SK-N-SH treated with all-trans-retinoic acid at 6 μM for 48 hours (cell line): Measurements from ENCODE around the gene CPNE5.

Experiments used
- ATAC-seq: fragments of 200-7000 bp; cut with Tn5 transposase; 3 replicates; pipeline ENCODE4 v1.9.1; 2020; ENCODE audit warnings: mild to moderate bottlenecking, moderate library complexity
- ARNTL ChIP-seq: fragments of 450-650 bp; formaldehyde crosslinking; IDR thresholded peaks from 2 replicates; pipeline ENCODE4 v1.5.0; 2020; ENCODE audit warnings: low read depth, mild to moderate bottlenecking, moderate library complexity, borderline replicate concordance
- BACH2 ChIP-seq: fragments of 250-450 bp; sonication (Bioruptor Pico); IDR thresholded peaks from 2 replicates; pipeline ENCODE4 v1.9.0; 2021; ENCODE audit warnings: mild to moderate bottlenecking, borderline replicate concordance
- CREB5 ChIP-seq: fragments of 250-450 bp; sonication (Bioruptor Pico); IDR thresholded peaks from 2 replicates; pipeline ENCODE4 v1.5.1; 2020; ENCODE audit warnings: low read depth, mild to moderate bottlenecking, moderate library complexity
- CSDC2 ChIP-seq: fragments of 250-450 bp; sonication (Bioruptor Pico); IDR thresholded peaks from 2 replicates; pipeline ENCODE4 v1.5.0; 2020; ENCODE audit warnings: mild to moderate bottlenecking, moderate library complexity
- CSRNP3 ChIP-seq: fragments of 250-450 bp; sonication (Bioruptor Pico); IDR thresholded peaks from 2 replicates; pipeline ENCODE4 v1.5.1; 2021; ENCODE audit warnings: mild to moderate bottlenecking, moderate library complexity
- ESRRG ChIP-seq: fragments of 250-450 bp; sonication (Bioruptor Pico); IDR thresholded peaks from 2 replicates; pipeline ENCODE4 v1.6.1; 2021; ENCODE audit warnings: mild to moderate bottlenecking
- GLIS3 ChIP-seq: fragments of 250-450 bp; sonication (Bioruptor Pico); IDR thresholded peaks from 2 replicates; pipeline ENCODE4 v1.5.0; 2020; ENCODE audit warnings: mild to moderate bottlenecking, moderate library complexity
- OSR1 ChIP-seq: fragments of 250-450 bp; sonication (Bioruptor Pico); IDR thresholded peaks from 2 replicates; pipeline ENCODE4 v1.8.0; 2022; ENCODE audit warnings: moderate library complexity, mild to moderate bottlenecking, inconsistent platforms
- PATZ1 ChIP-seq: fragments of 250-450 bp; sonication (Bioruptor Pico); IDR thresholded peaks from 2 replicates; pipeline ENCODE4 v1.8.0; 2020; ENCODE audit warnings: mild to moderate bottlenecking, moderate library complexity, borderline replicate concordance
- POU6F1 ChIP-seq: fragments of 250-450 bp; sonication (Bioruptor Pico); IDR thresholded peaks from 2 replicates; pipeline ENCODE4 v1.8.0; 2021; ENCODE audit warnings: low read depth, mild to moderate bottlenecking, moderate library complexity, borderline replicate concordance
- PPARA ChIP-seq: fragments of 250-450 bp; sonication (Bioruptor Pico); IDR thresholded peaks from 2 replicates; pipeline ENCODE4 v1.5.0; 2020; ENCODE audit warnings: mild to moderate bottlenecking, borderline replicate concordance
- RARB ChIP-seq: fragments of 250-450 bp; sonication (Bioruptor Pico); IDR thresholded peaks from 2 replicates; pipeline ENCODE4 v1.8.0; 2021; ENCODE audit warnings: mild to moderate bottlenecking, moderate library complexity
- SNAI2 ChIP-seq: fragments of 250-450 bp; sonication (Bioruptor Pico); IDR thresholded peaks from 2 replicates; pipeline ENCODE4 v1.5.0; 2020; ENCODE audit warnings: mild to moderate bottlenecking, moderate library complexity
- TCF4 ChIP-seq: fragments of 250-450 bp; sonication (Bioruptor Pico); IDR thresholded peaks from 2 replicates; pipeline ENCODE4 v1.8.0; 2021; ENCODE audit warnings: mild to moderate bottlenecking, moderate library complexity, borderline replicate concordance
- TOX ChIP-seq: fragments of 250-450 bp; sonication (Bioruptor Pico); IDR thresholded peaks from 2 replicates; pipeline ENCODE4 v1.8.0; 2021; ENCODE audit warnings: mild to moderate bottlenecking, moderate library complexity, borderline replicate concordance
- TSHZ2 ChIP-seq: fragments of 250-450 bp; sonication (Bioruptor Pico); IDR thresholded peaks from 2 replicates; pipeline ENCODE4 v1.5.0; 2020; ENCODE audit warnings: mild to moderate bottlenecking, moderate library complexity
- ZC3H10 ChIP-seq: fragments of 250-450 bp; sonication (Bioruptor Pico); IDR thresholded peaks from 2 replicates; pipeline ENCODE4 v1.5.1; 2021; ENCODE audit warnings: mild to moderate bottlenecking, moderate library complexity
- ZFP3 ChIP-seq: fragments of 250-450 bp; sonication (Bioruptor Pico); IDR thresholded peaks from 2 replicates; pipeline ENCODE4 v1.5.0; 2020; ENCODE audit warnings: mild to moderate bottlenecking, moderate library complexity
- ZFP30 ChIP-seq: fragments of 450-650 bp; formaldehyde crosslinking; IDR thresholded peaks from 2 replicates; pipeline ENCODE4 v1.5.0; 2022; ENCODE audit warnings: mild to moderate bottlenecking, moderate library complexity
- ZNF565 ChIP-seq: fragments of 450-650 bp; formaldehyde crosslinking; conservative IDR thresholded peaks from 2 replicates; pipeline ENCODE4 v1.5.0; 2020; ENCODE audit warnings: low read depth, mild to moderate bottlenecking, moderate library complexity
- ZNF70 ChIP-seq: fragments of 450-650 bp; formaldehyde crosslinking; IDR thresholded peaks from 2 replicates; pipeline ENCODE4 v1.5.0; 2020; ENCODE audit warnings: mild to moderate bottlenecking, moderate library complexity
- ZNF8 ChIP-seq: fragments of 450-650 bp; formaldehyde crosslinking; IDR thresholded peaks from 2 replicates; pipeline ENCODE4 v1.5.0; 2020; ENCODE audit warnings: mild to moderate bottlenecking, moderate library complexity

The CPNE5 gene

GRCh38 chr6:36762123-36762522, 77.1 kb downstream of the CPNE5 start:
- TF ChIP-seq TOX (no peak), ARNTL (no peak), CREB5 (no peak), ZFP30 (CRISPR knock-in tag) (no peak), GLIS3 (CRISPR knock-in tag) (no peak), PPARA (CRISPR knock-in tag) (no peak), RARB (CRISPR knock-in tag) (no peak), ZNF8 (CRISPR knock-in tag) (no peak), CSDC2 (no peak), OSR1 (CRISPR knock-in tag) (no peak), CSRNP3 (CRISPR knock-in tag) (no peak), POU6F1 (CRISPR knock-in tag) (no peak), ZC3H10 (CRISPR knock-in tag) (no peak), ZFP3 (no peak), ZNF70 (no peak), ESRRG (no peak)
- TF ChIP-seq, all 23 proteins: peak for 0
- ATAC-seq = no peak

GRCh38 chr6:36760685-36761435, 78.4 kb downstream of the CPNE5 start:
- no peak for ATAC-seq
- TF ChIP-seq CSRNP3 (CRISPR knock-in tag) (no peak), TOX (no peak), OSR1 (CRISPR knock-in tag) (no peak), ZNF70 (no peak), ZFP30 (CRISPR knock-in tag) (no peak), ZNF8 (CRISPR knock-in tag) (no peak), ZC3H10 (CRISPR knock-in tag) (no peak), RARB (CRISPR knock-in tag) (no peak), GLIS3 (CRISPR knock-in tag) (no peak), BACH2 (CRISPR knock-in tag) (no peak), CREB5 (no peak), ZFP3 (no peak), ZNF565 (CRISPR knock-in tag) (no peak), CSDC2 (no peak), TCF4 (CRISPR knock-in tag) (no peak), SNAI2 (CRISPR knock-in tag) (no peak), ESRRG (no peak), PATZ1 (CRISPR knock-in tag) (no peak), TSHZ2 (CRISPR knock-in tag) (no peak)
